Thymus (tissue), 11 donors: Measurements from ENCODE around the gene KCNN4. TPM values are rescaled to one million over a fixed set of nuclear protein-coding genes. Genes with fewer than 3 reads are reported as not detected.

ENCODE experiments used
- DNase-seq, 9 donors: peaks; one replicate each; pipeline ENCODE4 v3.0.0-alpha.2; 2013; ENCODE audit warnings: low spot score in 9 of 9, low read depth in 6 of 9, missing footprints in 1 of 9
- H3K27ac ChIP-seq, 2 donors: one replicate each; pipeline ENCODE4 v1.5.1; 2013; ENCODE audit warnings: control low read depth in 1 of 2, low read depth in 1 of 2, low read length in 1 of 2, mild to moderate bottlenecking in 1 of 2, moderate library complexity in 1 of 2
- H3K27me3 ChIP-seq, 2 donors: one replicate each; pipeline ENCODE4 v1.5.1; 2013; ENCODE audit warnings: low read length in 1 of 2; ENCODE audit not compliant: control insufficient read depth in 2 of 2, insufficient read depth in 1 of 2
- H3K36me3 ChIP-seq, 2 donors: one replicate each; pipeline ENCODE4 v1.5.1; 2013; ENCODE audit warnings: low read length in 1 of 2, mild to moderate bottlenecking in 1 of 2, moderate library complexity in 1 of 2; ENCODE audit not compliant: control insufficient read depth in 2 of 2, insufficient read depth in 2 of 2
- H3K4me1 ChIP-seq, 2 donors: one replicate each; pipeline ENCODE4 v1.5.1; 2013; ENCODE audit warnings: low read length in 2 of 2; ENCODE audit not compliant: control insufficient read depth in 2 of 2, insufficient read depth in 2 of 2
- H3K4me3 ChIP-seq, 2 donors: one replicate each; pipeline ENCODE4 v1.5.1; 2013; ENCODE audit warnings: low read length in 2 of 2, control low read depth in 1 of 2, mild to moderate bottlenecking in 1 of 2
- H3K9me3 ChIP-seq, 2 donors: one replicate each; pipeline ENCODE4 v1.5.1; 2013; ENCODE audit warnings: low read length in 1 of 2, mild to moderate bottlenecking in 1 of 2; ENCODE audit not compliant: control insufficient read depth in 2 of 2, insufficient read depth in 1 of 2
- WGBS: extraction: QIAGEN DNeasy Blood & Tissue Kit; methylation state at CpG from one replicate; pipeline ENCODE4 v1.1.7; 2013; 5-methylcytosine and 5-hydroxymethylcytosine counted together
- polyA plus RNA-seq: library from polyadenylated mRNA; stranded (reverse); fragments of 200-250 nt; gene quantifications from one replicate; pipeline ENCODE4 v1.2.3, GENCODE V29; 2013
- total RNA-seq: library from RNA; stranded (reverse); fragments of 120-200 nt; gene quantifications from one replicate; pipeline ENCODE4 v1.2.4, GENCODE V29; 2013
- donor health status: healthy.

The KCNN4 gene
- total and polyA plus RNA-seq, 2 donors: 8.7 to 22.9 TPM

DNA sequence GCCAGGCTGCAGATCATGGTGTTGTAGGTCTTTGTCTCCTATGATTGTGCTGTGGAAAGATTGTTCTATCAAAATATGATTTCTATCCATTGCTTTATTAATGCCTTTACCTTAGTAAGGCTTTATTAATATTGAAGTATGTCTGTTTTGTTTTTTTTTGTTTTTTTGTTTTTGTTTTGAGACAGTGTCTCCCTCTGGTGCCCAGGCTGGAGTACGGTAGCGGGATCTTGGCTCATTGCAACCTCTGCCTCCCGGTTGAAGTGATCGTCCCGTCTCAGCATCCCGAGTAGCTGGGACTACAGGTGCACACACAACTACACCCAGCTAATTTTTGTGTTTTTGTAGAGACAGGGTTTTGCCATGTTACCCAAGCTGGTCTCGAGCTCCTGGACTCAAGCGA, 57.2 kb downstream of the KCNN4 start:
- H3K36me3 ChIP-seq: peaks cover 6 to 7% of the 10 kb centered on the region in 2 donors
- no peak overlapping the region for H3K27ac ChIP-seq
- 91% methylated on average over 8 of the region's 8 CpGs for WGBS
- no peak overlapping the region for H3K4me3 ChIP-seq
- H3K27me3 ChIP-seq: no peaks in the 10 kb centered on the region
- H3K9me3 ChIP-seq: no peaks in the 10 kb centered on the region
- H3K4me1 ChIP-seq: no peaks in the 10 kb centered on the region
- no peak for DNase-seq

DNA sequence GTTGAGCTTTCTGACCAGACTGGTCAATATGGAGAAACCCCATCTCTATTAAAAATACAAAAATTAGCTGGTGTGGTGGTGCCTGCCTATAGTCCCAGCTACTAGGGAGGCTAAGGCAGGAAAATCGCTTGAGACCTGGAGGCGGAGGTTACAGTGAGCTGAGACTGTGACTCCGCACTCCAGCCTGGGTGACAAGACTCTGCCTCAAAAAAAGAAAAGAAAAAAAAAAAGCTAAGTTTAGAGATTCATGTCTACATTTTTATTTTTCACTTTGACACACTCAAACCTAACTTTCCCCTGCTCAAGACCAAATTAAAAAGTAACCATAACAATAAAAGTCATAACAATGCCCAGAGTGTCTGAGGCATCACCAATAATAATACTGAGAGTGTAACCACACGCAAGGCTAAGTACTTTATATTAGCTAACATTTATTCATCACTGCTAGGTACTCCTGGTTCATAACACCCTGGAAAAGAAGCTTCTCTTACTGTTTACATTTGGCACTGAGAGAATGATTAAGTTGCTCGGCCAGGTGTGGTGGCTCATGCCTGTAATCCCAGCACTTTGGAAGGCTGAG, 59.2 kb downstream of the KCNN4 start:
- H3K4me3 ChIP-seq: no peak overlapping the region
- 97% methylated on average over 5 of the region's 5 CpGs for WGBS
- no peaks in the 10 kb centered on the region for H3K4me1 ChIP-seq
- DNase-seq: no peak
- H3K36me3 ChIP-seq: no peaks in the 10 kb centered on the region
- H3K9me3 ChIP-seq: no peaks in the 10 kb centered on the region
- no peaks in the 10 kb centered on the region for H3K27me3 ChIP-seq
- H3K27ac ChIP-seq: no peak overlapping the region

- no peak for DNase-seq
- no peaks in the 10 kb centered on the region for H3K4me1 ChIP-seq
- H3K27ac ChIP-seq: no peak overlapping the region
- H3K9me3 ChIP-seq: no peaks in the 10 kb centered on the region
- WGBS: 89% methylated on average over 10 of the region's 10 CpGs
- H3K27me3 ChIP-seq: no peaks in the 10 kb centered on the region
- H3K36me3 ChIP-seq: no peaks in the 10 kb centered on the region
- no peak overlapping the region for H3K4me3 ChIP-seq
These were observed 59.8 kb downstream of the KCNN4 start for GRCh38 chr19:43720936-43721335.

- Histone ChIP-seq H3K4me3 (no peak overlapping the region), H3K27ac (no peak overlapping the region), H3K9me3 (no peaks in the 10 kb centered on the region), H3K27me3 (no peaks in the 10 kb centered on the region), H3K4me1 (no peaks in the 10 kb centered on the region), H3K36me3 (no peaks in the 10 kb centered on the region)
- WGBS: 89% methylated on average over 5 of the region's 5 CpGs
- no peak for DNase-seq
These were observed 60.9 kb downstream of the KCNN4 start for GRCh38 chr19:43719918-43720317.

DNA sequence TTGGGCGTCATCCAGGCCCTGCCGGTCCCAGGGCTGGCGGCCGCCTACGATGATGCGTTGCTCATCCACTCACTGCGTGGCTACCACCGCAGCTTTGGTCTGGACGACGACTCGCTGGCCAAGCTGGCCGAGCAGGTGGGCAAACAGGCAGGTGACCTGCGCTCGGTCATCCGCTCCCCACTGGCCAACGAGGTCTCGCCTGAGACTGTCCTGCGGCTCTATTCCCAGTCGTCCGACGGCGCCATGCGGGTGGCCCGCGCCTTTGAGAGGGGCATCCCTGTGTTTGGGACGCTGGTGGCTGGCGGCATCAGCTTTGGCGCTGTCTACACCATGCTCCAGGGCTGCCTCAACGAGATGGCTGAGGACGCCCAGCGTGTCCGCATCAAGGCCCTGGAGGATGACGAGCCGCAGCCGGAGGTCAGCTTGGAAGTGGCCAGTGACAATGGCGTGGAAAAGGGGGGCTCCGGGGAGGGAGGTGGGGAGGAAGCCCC, 61.4 kb downstream of the KCNN4 start:
- 96% methylated on average over 37 of the region's 37 CpGs for WGBS
- Histone ChIP-seq H3K27me3 (no peaks in the 10 kb centered on the region), H3K4me1 (no peaks in the 10 kb centered on the region), H3K36me3 (no peaks in the 10 kb centered on the region), H3K9me3 (no peaks in the 10 kb centered on the region), H3K27ac (no peak overlapping the region), H3K4me3 (no peak overlapping the region)
- DNase-seq: no peak

DNA sequence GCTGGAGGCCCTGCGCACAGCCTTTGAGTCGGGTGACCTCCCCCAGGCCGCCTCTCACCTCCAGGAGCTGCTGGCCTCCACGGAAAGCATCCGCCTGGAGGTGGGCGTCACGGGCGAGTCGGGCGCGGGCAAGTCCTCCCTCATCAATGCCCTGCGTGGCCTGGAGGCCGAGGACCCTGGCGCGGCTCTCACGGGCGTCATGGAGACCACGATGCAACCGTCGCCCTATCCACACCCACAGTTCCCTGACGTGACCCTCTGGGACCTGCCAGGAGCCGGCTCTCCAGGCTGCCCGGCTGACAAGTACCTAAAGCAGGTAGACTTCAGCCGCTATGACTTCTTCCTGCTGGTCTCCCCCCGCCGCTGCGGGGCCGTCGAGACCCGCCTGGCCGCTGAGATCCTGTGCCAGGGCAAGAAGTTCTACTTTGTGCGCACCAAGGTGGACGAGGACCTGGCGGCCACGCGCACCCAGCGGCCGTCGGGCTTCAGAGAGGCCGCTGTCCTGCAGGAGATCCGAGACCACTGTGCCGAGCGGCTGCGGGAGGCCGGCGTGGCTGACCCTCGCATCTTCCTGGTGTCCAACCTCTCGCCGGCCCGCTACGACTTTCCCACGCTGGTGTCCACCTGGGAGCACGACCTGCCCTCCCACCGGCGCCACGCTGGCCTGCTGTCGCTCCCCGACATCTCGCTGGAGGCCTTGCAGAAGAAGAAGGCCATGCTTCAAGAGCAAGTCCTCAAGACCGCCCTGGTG, 62.0 kb downstream of the KCNN4 start:
- H3K36me3 ChIP-seq: no peaks in the 10 kb centered on the region
- H3K9me3 ChIP-seq: no peaks in the 10 kb centered on the region
- no peak for DNase-seq
- WGBS: 97% methylated on average over 60 of the region's 60 CpGs
- no peak overlapping the region for H3K4me3 ChIP-seq
- no peaks in the 10 kb centered on the region for H3K27me3 ChIP-seq
- H3K4me1 ChIP-seq: no peaks in the 10 kb centered on the region
- H3K27ac ChIP-seq: no peak overlapping the region

Other genes starting within 250 kb of the KCNN4 start
- gene ZNF575, start 247.8 kb downstream of the KCNN4 start, total RNA-seq: 0.38 TPM
- 2.5 TPM for gene ZNF575, start 247.8 kb downstream of the KCNN4 start, polyA plus RNA-seq
- 28.2 TPM for gene XRCC1, start 205.4 kb downstream of the KCNN4 start, total RNA-seq
- gene XRCC1, start 205.4 kb downstream of the KCNN4 start, polyA plus RNA-seq: 23.2 TPM
- gene PINLYP, start 205.2 kb downstream of the KCNN4 start, total RNA-seq: 16.0 TPM
- gene PINLYP, start 205.2 kb downstream of the KCNN4 start, polyA plus RNA-seq: 12.3 TPM
- gene IRGQ, start 184.8 kb downstream of the KCNN4 start, total RNA-seq: 4.4 TPM
- gene IRGQ, start 184.8 kb downstream of the KCNN4 start, polyA plus RNA-seq: 7.5 TPM
- 9.7 TPM for gene ZNF576, start 184.4 kb downstream of the KCNN4 start, total RNA-seq
- 10.3 TPM for gene ZNF576, start 184.4 kb downstream of the KCNN4 start, polyA plus RNA-seq
- 0.05 TPM for gene SRRM5, start 168.9 kb downstream of the KCNN4 start, total RNA-seq
- 0.39 TPM for gene SRRM5, start 168.9 kb downstream of the KCNN4 start, polyA plus RNA-seq
- gene ZNF428, start 161.3 kb downstream of the KCNN4 start, total RNA-seq: 74.3 TPM
- gene ZNF428, start 161.3 kb downstream of the KCNN4 start, polyA plus RNA-seq: 54.8 TPM
- gene CADM4, start 141.1 kb downstream of the KCNN4 start, total RNA-seq: 1.5 TPM
- gene CADM4, start 141.1 kb downstream of the KCNN4 start, polyA plus RNA-seq: 6.5 TPM
- gene PLAUR, start 110.8 kb downstream of the KCNN4 start, total RNA-seq: 5.3 TPM
- gene PLAUR, start 110.8 kb downstream of the KCNN4 start, polyA plus RNA-seq: 15.3 TPM
- not detected for gene IRGC, start 64.9 kb downstream of the KCNN4 start, total RNA-seq
- 0.02 TPM for gene IRGC, start 64.9 kb downstream of the KCNN4 start, polyA plus RNA-seq
- gene SMG9, start 26.0 kb downstream of the KCNN4 start, total RNA-seq: 16.0 TPM
- 36.9 TPM for gene SMG9, start 26.0 kb downstream of the KCNN4 start, polyA plus RNA-seq
- 1.7 TPM for gene LYPD5, start 21.5 kb upstream of the KCNN4 start, total RNA-seq
- 3.2 TPM for gene LYPD5, start 21.5 kb upstream of the KCNN4 start, polyA plus RNA-seq
- gene ZNF283, start 46.3 kb upstream of the KCNN4 start, total RNA-seq: 5.9 TPM
- gene ZNF283, start 46.3 kb upstream of the KCNN4 start, polyA plus RNA-seq: 4.6 TPM
- gene ZNF404, start 103.0 kb upstream of the KCNN4 start, total RNA-seq: 2.1 TPM
- gene ZNF404, start 103.0 kb upstream of the KCNN4 start, polyA plus RNA-seq: 26.6 TPM
- 18.2 TPM for gene ZNF45, start 154.3 kb upstream of the KCNN4 start, total RNA-seq
- 8.6 TPM for gene ZNF45, start 154.3 kb upstream of the KCNN4 start, polyA plus RNA-seq
- 2.4 TPM for gene ZNF221, start 170.3 kb upstream of the KCNN4 start, total RNA-seq
- gene ZNF221, start 170.3 kb upstream of the KCNN4 start, polyA plus RNA-seq: 1.1 TPM
- 9.8 TPM for gene ZNF155, start 203.2 kb upstream of the KCNN4 start, total RNA-seq
- 8.6 TPM for gene ZNF155, start 203.2 kb upstream of the KCNN4 start, polyA plus RNA-seq
- gene ZNF230, start 222.0 kb upstream of the KCNN4 start, total RNA-seq: 4.9 TPM
- gene ZNF230, start 222.0 kb upstream of the KCNN4 start, polyA plus RNA-seq: 5.5 TPM
- gene ZNF222, start 244.4 kb upstream of the KCNN4 start, total RNA-seq: 9.6 TPM
- gene ZNF222, start 244.4 kb upstream of the KCNN4 start, polyA plus RNA-seq: 7.5 TPM